NCI-H2196 treated with DMSO at 0.1 percent for 48 hours (cell line): ENCODE data around the gene SLU7.

ENCODE experiments used
- DNase-seq: peaks from one replicate; lab custom pipeline; 2025; ENCODE audit not compliant: unreplicated experiment; lab: John Stamatoyannopoulos, UW

Gene SLU7

GRCh38 chr5:160418561-160419457, at the start of gene SLU7:
TSS of gene SLU7 (minus strand) at chr5:160419081. CDS start at chr5:160415294, 3,787 bp downstream.
- peak; percentile 86 for DNase-seq

DNA sequence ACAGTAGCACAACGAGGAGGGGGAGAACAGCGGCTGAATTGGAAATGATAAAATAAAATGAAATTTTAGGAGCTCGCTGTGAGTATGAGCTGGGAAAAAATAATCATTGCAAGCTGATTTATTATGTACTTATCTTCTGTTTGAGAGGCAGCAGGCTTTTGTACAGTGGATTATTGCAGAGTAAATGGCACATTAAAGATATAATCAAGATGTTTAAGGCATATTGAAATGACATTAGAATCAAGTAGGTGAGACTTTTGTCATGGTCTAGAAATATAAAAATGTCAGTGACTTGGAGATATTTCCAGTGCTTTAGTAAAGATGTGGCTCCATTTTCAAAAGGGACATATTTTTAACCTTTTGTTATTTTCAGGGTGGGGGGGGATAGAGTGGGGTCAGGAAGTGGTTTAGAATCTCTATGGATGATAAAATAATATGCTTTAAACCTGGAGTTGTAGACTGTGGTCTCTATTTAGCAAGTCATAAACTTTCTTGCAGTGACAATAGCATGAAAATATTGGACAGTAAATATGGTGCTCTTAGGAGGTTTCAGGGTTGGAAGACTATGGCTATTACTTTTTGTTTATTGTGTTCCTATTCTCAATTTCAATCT, 49.6 kb upstream of the SLU7 start:
- DNase-seq: no peak

- no peak for DNase-seq
Observed at GRCh38 chr5:160467555-160468362, 48.9 kb upstream of the SLU7 start.

DNA sequence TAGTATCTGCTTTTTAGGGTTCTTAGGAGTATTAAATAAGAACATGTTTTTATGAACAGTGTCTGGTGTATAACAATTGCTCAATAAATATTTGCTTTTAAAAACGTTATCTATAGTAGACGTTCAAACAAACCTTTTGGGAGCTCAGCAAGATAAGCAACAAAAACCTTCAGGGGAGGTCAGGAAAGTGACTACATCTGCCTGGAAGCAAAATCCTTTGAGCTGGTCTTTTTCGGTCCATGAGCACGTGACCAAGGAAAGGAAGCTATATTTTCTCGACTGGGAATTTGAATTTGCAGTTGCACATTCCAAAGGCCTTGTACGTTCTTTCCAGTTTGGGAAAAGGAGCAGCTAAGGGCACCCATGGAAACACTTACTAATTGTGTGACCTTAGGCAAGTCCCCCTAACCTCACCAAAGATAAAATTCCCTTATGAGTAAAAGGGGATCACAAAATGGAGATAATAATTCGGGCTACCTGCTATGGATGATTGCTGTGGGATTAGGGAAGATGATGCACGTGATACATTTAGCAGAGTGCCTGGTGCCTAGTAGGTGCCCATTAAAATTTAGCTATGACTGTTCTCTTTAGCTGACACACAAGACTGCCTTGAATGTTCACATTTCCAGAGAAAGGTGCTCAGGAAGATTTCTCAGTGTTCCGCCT, 48.1 kb upstream of the SLU7 start:
- no peak for DNase-seq

DNA sequence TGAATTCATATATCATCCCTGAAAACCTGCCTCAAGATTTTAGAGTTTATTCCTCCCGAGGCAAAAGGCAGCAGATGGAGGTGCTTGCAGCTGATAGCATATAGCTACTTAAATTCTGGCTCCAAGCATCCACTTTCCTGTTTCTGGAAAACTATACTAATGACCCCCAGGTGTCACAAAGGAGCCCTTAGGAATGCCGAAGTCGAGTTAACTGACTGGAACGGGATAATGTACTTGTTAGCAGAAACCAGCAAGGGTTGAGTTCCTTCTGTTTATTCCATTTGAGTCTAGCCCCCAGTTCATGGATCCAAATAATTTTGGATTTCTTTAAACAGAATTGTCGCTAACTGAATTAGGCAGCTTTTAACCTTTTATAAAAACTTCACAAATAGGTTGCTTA, 47.2 kb upstream of the SLU7 start:
- no peak for DNase-seq

- DNase-seq: no peak
Observed at GRCh38 chr5:160464466-160464797, 45.6 kb upstream of the SLU7 start.

GRCh38 chr5:160463740-160464465, 45.0 kb upstream of the SLU7 start:
- DNase-seq: no peak

DNA sequence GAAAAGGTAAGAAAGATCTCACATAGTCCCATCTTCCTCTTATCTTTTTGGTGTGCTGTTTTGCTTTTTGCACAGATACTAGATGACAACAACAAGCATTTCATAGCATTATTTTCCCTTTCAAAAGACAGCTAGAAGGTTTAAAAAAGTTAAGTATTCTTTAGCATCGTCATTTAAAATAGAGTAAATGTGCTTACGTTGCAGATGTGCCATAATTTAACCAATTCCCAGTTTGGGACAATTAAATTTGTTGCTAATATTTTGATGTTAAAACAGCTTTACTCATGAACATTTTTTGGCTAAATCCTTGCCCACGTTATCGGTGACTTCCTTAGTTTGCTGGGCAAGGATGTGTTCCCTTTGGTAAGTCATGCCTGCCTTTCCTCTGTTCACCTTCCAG, 44.3 kb upstream of the SLU7 start:
- DNase-seq: no peak

- no peak for DNase-seq
Observed at GRCh38 chr5:160462167-160462566, 43.3 kb upstream of the SLU7 start.

DNA sequence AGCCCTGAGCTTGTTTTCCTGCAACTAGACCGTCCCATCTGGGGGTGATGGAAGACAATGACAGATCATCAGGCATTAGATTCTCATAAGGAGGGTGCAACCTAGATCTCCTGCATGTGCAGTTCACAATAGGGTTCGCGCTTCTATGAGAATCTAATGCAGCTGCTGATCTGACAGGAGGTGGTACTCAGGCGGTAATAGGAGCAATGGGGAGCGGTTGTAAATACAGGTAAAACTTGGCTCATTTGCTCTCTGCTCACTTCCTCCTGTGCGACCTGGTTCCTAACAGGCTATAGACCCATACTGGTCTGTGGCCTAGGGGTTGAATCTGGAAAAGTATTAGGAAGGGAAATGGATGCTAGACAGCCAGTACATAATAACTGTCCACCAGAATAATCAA, 42.5 kb upstream of the SLU7 start:
- DNase-seq: no peak

DNA sequence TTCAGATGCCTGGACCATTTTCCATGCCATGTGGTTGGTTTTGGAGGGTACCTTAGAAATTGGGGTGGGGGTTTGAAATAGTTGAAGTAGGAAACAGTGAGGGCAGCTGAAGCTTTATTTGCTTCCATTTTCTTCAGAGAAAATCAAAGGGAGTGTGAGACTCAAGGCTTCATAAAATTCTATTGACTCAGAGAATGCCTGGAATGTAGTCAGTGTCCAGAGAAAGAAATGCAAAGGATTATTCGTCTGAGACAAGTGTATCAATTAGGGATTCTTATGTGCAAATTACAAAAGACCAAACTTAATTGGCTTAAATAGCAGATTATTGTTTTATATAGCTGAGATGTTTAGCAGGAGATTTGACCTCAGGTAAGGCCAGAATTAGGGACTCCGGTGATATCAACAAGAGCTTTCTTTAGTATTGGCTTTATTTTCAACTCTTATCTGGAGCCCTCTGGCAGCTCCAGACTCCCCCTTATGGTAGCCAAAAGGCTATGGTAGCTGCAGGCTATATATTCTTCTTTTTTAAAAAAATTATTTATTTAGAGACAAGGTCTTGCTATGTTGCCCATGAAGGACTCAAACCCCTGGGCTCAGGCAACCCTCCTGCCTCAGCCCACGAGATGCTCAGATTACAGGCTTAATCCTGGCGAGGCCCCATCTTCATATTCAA, 41.6 kb upstream of the SLU7 start:
- DNase-seq: no peak

- no peak for DNase-seq
Observed at GRCh38 chr5:160458806-160459800, 40.2 kb upstream of the SLU7 start.

DNA sequence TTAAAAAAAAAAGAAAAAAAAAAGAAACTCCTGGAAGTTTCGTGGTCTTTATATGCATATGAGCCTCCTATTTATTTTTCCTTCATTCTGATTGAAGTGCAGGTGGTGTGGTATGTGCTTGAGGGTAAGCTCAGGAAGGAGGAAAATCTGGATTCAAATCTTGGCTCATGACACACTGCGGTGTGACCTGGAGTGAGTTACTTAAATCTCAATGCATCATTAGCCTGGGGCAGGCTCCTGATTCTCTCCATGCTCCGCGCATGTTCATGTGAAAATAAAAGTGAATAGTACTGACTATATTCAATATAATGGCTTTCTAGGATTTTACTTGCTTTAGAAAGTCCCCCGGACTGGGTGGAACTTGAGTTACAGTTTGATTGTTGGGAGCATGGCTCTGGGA, 38.4 kb upstream of the SLU7 start:
- no peak for DNase-seq

- DNase-seq: no peak
Observed at GRCh38 chr5:160456480-160457177, 37.7 kb upstream of the SLU7 start.

DNA sequence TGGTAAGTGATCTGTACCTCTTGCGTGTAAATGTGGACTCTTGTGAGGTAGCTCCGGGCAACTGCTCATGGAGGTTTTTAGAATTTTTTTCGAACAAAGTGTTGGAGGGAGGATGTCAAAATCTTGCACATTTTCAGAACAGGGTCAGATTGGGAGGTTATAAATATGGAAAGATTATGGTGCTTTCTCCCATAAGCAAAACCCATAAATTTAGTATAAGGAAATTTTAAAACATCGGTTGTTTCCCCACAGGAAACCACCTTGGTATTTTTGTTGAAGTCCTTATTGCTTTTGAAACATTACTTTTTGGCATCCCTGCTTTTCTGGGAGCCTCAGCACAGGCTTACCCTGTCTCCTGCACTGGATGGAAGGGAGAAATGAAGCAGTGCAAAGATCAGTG, 36.7 kb upstream of the SLU7 start:
- DNase-seq: no peak

DNA sequence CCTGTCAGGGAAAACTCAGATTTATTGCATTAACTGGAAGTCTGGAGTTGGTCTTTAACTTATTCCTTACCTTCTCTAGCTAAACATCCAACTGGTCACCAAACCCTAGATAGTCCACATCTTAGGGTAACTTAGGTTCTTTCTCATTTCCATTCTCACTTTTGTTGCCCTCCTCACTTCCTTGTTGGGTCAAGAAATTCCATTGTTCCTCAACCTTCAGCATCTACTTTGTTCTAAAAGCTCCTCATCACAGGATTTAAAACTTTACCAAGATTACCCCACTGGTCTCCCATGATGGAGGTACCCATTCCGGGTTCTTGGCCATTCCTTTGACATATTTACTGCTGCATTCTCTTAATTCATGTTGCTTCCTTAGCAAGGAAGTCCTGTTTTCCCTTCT, 34.9 kb upstream of the SLU7 start:
- no peak for DNase-seq

GRCh38 chr5:160452795-160453194, 33.9 kb upstream of the SLU7 start:
- no peak for DNase-seq

- DNase-seq: no peak
Observed at GRCh38 chr5:160452036-160452435, 33.2 kb upstream of the SLU7 start.
